ENCODE results near the gene AUTS2. TPM values are rescaled to one million over a fixed set of nuclear protein-coding genes. Genes with fewer than 3 reads are reported as not detected.
"Not testable (repeated sequence)": the region's sequence is repeated elsewhere in the genome, so short reads cannot be mapped to it uniquely, and the experiment has no call there.

Gene AUTS2
- total RNA-seq, 1 experiment from 2014 or later, result 13.9 TPM

DNA sequence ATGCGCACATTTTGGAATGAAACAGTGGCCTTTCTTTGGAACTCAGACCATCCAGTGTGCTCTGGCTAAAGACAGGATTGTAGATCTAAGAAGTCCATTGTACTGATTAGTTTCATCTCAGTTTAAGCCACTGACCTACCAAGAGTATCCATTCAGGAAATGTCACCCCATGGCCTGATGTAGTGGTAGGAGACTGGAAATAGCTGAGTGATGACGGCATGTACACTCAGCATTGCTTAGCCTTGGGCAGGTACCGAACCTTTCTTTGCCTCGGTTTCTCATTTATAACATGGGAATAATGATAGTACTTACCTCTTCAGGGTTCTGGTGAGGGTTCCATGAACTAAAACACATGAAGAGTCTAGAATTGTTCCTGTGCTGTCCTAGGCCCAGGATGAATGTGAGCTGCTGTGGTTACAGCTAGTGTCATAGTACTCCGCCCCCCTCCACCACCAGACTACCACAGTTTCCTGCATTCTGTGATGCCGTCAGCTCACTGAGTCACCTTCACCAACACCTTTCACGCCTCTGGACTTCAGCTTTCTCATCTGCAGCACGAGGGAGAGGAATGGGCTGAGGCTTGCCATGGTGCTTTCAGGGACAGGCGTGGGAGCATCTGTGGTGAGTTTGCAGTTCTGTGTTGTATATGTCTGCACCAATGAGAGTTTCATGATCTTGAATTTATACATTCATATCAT lies 1049.7 kb downstream of the AUTS2 start:
- peak; percentile 97 for DNase-seq (ENCODE audit: low read depth)

DNA sequence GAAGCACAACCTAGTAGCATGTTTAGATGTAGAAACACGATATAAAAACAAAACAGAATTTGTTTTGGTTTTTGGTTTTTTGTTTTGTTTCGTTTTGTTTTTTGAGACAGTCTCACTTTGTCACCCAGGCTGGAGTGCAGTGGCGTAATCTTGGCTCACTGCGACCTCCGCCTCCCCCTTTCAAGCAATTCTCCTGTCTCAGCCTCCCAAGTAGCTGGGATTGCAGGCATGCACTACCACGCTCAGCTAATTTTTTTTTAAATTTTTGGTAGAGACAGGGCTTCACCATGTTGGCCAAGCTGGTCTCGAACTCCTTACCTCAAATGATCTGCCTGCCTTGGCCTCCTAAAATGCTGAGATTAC lies 1050.2 kb downstream of the AUTS2 start:
- DNase-seq (ENCODE audit: low read depth), result not testable (repeated sequence)

DNA sequence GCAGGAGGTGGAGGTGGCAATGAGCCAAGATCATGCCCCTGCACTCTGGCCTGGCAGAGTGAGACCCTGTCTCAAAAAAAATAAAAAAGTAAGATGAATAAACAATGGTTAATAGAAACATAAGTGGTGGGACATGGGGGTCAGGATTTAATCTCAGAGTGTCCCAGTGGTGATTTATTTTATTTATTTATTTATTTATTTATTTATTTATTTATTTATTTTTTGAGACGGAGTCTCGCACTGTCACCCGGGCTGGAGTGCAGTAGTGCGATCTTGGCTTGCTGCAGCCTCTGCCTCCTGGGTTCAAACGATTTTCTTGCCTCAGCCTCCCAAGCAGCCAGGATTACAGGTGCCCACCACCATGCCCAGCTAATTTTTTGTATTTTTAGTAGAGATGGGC lies 1051.0 kb downstream of the AUTS2 start:
- no peak for DNase-seq (ENCODE audit: low read depth)

DNA sequence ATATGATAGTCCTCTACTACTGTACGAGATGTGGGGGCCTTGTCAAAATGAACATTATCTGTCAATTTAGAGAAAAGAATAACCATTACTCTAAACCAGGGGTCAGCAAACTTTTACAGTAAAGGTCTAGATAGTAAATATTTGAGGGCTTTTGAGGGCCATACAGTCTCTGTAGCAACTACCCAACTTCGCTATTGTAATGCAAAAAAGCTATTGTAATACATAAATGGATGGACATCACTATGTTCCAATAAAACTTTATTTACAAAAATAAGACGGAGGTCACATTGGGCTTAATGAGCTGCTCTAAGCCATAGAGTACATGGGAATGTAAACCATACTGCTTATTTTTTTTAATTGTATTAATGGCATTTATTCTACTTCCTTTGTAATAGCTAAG lies 1055.9 kb downstream of the AUTS2 start:
- no peak for DNase-seq (ENCODE audit: low read depth)

DNA sequence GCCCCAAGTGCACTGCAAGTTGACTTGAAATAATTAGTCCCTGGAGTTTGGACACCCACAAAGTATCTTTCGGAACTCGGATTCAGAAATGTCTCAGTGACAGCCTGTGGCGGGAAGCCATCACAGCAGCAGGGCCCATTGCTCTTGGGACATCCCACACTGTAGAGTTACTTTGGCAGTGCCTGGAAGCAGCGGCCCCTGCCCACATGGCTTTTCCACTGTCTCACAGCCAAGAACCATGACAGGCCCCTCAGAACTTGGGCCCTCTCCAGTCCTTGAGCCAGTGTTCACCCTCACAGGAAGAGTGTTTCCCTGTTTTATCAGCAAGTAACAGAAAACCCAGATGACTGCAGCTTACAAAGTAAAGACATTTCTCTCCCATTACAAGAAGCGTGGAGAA lies 1056.7 kb downstream of the AUTS2 start:
- DNase-seq (ENCODE audit: low read depth), result no peak

DNA sequence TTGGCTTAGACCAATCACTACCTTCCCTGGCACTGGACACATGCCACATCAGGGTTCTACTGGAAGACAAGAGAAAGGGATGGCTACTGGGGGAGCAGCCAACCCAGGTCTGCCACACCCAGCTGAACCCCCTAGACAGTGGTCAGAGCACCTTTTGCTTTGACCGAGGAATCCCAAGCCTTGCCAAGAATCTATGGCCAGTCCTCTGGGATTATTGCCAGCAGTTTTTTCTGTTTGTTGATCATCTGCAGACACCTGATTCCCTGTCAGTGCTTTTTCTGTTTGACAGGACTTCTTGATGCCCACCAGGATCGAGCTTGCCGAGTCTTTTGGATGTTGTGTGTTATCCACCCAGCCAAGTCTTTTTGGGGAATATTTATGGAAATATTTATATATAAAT lies 1057.4 kb downstream of the AUTS2 start:
- no peak for DNase-seq (ENCODE audit: low read depth)

DNA sequence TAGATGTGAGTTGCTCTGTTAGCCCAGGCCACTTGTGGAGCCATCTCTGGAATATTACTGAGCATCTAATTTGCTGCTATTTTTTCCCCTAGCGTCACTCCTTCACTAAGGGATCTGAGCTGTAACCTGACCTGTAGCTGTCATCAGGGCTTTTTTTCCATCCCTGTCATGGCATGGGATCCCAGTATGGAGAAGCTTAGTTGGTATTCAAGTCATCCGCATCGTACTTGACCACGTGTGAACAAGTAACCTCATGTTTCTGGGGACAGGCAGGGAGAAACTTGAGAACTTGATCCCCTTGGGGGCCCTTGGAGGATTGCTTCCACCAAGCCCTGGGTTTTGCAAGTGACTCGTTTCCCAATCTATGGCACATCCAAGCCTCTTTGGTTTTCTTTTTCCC lies 1059.3 kb downstream of the AUTS2 start:
- DNase-seq (ENCODE audit: low read depth), result no peak

DNA sequence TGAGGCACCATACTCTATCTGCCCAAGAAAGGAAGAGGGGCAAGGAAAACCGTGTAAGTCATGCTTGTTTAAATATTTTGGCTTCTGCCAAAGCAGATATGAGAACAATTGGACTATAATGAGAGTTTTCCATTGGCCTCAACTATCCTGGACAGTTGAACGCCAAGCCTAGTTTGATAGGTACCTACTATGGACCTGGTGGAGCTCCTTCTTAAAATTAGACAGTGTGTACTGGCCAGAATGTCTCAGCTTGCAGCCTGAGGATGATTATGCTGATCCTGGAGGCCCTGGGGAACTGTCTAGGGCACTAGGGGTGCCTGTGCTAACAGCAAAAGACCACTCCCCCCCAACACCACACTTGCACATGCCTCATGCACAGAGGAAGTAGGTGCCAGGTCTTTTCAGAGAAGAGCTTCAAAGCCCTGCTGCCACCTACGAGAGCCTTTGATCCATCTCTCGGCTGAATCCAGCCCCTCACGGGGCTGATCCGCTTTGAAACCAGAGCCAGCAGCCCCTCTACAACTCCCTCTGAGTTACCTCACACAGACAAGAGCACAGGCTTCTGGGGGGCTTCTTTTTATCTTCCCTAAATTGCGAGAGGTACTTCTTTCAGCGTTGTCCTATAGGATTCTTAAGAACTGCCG lies 1059.8 kb downstream of the AUTS2 start:
- no peak for DNase-seq (ENCODE audit: low read depth)

DNA sequence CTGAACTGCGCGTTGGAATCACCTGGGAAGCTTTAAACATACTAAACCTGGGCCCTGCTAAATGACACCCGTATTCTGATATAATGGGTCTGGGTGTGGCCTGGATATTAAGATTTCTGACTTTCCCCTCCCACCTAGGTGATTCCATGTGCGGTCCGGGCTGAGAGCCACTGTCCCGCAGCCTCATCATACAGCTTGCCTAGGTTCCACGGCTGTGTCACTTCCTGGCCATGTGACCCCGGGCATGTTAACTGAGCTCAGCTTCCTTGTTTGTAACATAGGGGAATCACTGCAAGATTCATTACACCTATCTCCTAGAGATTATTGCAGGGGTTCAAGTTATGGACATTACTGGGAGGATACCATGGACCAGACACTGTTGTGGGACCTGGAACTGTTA lies 1061.0 kb downstream of the AUTS2 start:
- no peak for DNase-seq (ENCODE audit: low read depth)

DNA sequence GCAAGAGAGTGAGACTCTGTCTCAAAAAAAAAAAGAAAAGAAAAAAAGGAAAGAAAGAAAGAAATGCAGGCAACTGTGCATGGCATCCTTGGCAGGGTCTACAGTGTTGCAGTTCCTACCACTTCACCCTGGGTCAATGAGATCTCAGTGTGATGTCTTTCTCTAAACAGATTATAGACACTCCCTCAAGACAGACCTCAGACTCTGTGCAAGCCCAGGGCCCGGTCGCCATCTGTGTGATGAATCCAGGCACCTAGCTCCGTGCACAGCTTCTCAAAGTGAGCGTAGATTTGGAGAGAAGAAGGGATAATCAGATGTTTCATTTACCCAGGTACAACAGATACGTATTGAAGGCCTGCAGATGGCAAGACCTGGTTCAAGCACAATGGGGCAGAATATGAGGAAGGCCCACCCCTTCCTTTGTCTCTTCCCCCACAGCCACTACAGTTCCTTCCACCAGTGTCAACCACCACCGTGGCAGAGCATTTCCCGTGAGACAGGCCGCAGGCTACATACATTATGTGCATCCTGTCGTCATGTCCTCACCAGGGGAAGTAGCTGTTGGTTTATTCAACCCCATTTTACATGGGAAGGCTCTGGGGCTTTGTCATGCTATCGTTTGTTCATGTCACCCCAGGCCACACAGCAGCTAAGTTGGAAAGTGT lies 1062.0 kb downstream of the AUTS2 start:
- DNase-seq (ENCODE audit: low read depth), result no peak

DNA sequence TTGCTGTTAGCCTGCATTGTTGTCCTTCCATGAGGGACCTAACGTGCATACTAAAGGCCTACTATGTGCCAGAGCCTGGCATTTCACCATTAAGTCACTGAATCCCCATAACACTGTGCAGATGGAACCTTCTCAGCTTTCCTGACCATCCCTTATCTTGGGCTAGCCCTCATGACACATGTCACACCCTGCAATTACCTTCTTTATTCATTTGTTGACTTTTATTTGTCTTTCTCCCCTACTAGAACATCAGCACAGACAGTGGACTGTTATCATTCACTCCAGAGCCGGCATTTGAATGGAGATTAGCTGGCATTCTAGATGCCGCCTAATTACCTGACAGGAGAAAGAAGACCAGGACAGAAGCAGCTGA lies 1062.5 kb downstream of the AUTS2 start:
- DNase-seq (ENCODE audit: low read depth), result no peak

DNA sequence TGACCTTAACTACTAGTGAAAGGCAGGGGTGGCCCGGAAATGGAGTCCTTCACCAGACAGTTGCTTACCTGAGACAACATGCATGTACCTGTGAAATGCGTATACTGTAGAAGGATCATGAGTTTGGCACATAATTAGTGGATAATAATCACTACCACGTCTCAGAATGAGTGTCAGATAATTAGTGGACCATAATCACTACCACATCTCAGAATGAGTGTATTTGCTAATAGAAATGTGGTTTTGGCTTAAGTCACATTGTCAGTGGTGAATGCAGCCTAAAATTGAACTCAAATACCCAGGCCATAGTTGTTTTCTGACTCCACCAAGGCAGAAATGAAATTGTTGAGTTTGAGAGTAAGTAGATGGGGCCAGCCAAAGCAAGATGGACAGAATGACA lies 1065.4 kb downstream of the AUTS2 start:
- DNase-seq (ENCODE audit: low read depth), result no peak

DNA sequence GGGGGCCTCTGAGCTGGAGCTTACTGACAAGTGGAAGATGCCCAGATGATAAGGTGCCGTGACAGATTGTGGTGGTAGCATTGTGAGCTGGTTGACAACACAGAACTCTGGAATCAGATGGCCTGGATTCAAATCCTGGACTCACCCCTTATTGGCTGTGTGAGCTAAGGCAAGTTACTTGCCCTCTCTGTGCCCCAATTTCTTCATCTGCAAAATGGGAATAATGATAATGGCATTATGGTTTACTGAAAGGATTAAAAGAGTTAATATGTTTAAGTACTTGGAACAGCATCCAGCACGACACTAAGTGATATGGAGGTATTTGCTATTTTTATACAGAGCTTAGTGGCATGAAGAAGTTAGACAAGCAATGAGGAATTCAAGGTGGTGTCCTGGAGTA lies 1067.7 kb downstream of the AUTS2 start:
- DNase-seq (ENCODE audit: low read depth), result no peak

DNA sequence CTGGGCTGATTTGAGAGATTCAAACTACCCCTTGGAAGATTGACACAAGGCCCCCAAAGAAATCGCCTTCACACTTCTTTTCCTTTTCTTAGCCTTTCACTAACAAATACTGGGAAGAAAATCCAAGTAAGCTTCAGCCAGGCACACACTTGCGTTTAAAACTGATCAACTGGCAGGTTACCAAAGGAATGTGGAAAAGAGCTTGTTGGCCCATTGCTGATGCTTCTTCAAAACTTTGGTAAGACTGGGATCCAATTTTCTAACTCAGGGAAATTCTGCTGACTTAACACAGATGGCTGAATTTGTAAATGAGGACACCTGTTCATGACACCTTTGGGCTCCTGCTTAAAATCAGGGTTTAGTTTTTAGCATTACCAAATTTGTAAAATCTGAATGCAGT lies 1069.1 kb downstream of the AUTS2 start:
- no peak for DNase-seq (ENCODE audit: low read depth)

DNA sequence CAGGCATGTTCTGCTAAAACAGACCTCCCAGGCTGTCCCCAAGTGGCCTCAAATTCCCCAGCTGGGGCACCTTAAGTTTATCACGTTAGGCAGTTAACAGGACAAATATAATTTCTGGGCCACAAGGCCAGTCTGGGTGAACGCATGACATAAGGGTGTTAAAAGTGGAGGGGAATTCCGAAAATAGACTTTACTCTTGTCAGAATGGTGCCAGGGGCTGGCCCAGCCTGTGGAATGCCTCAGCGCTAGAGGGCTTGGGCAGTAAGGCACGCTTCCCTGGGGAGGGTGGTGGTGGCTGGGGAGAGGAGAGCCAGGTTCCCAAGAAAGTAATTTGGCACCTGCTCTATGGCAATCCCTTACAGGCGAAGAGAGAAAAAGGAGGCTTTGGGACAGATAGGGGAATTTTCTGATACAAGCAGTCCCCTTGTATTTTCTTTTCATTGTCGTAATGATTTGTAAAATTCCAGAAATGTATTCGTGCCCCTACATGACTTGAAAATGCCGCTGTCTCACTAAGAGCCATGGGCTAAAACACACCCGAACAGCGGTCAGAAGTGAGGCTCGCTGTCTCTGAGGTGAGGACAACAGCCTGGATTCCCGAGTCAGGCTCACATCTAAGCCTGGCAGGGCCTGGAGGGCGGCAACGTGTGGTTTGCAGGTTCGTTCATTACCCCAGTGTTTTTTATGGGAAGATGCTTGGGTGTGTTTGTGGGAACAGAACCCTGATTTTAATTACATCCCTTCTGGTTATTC lies 1070.5 kb downstream of the AUTS2 start:
- DNase-seq (ENCODE audit: low read depth), result peak; percentile 42

DNA sequence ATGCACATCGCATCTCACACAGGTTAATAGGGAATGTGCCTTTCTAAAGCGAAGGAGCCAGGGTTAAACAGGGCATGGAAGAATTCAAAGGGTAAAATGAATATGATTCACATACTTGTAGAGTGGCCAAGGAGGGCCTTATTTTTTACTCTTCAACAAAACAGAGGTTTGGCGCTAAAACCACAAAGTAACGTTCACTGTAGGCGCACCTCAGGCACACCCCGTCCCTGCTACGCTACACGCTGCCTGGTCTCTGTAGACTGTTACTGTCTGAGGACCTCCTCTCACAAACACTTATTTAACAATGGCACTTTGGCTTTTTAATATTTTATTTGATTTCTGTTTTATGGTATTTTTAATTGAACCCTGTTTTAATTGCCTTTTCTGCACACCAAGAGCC lies 1071.6 kb downstream of the AUTS2 start:
- DNase-seq (ENCODE audit: low read depth), result no peak

DNA sequence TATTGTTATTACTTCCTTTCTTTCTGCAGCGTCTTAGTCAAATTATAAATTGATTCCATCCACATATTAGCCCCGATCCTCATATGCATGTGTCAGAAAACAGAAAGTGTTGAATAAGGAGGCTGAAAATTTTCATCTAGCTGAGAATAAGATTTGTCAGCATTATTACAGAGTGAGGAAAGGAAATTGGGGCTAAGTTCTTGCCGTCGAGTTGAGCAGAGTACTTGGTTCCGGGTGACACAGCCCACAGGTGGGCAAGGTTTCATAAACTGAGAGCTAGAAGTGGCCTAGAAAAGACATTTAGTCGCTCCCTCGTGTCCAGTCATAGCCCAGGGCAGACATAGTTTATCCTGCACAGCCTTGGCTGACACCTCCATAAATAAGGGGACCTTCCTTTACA lies 1072.0 kb downstream of the AUTS2 start:
- DNase-seq (ENCODE audit: low read depth), result no peak

DNA sequence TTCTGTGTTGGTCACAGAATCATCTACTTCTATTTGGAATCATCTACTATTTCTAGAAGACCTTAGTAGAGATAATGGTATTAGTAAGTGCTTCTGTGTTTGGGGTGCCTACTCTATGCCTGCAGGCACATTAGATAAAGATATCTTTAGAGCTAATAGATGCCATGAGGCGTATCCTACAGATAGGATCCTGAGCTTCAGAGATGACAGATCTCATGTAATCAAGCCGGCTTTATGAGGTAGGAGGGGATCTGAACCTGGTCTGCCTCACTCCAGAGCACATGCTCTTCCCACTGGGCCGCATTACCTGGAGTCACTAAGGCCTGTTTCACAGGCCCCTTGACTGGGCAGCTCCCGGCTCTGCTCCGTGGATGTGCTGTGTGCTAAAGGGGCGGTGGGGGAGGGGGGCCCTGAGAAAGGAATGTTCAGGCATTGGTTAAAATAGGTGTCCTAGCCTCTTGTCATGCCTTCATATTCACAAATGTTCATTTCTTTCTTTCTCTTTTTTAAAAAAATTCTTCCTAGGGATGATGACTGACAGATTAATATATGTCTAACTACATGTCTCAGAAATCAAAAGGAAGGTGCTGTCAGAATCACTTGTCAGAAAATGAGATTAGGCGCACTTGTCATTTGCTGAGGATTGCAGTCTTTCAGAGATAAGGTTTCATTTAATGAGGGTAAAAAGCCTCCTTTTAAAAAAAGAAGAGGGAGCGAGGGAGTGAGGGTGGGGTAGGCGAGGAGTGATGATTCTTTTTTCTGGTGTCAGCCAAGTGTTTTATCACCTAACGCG lies 1075.7 kb downstream of the AUTS2 start:
- no peak for DNase-seq (ENCODE audit: low read depth)

DNA sequence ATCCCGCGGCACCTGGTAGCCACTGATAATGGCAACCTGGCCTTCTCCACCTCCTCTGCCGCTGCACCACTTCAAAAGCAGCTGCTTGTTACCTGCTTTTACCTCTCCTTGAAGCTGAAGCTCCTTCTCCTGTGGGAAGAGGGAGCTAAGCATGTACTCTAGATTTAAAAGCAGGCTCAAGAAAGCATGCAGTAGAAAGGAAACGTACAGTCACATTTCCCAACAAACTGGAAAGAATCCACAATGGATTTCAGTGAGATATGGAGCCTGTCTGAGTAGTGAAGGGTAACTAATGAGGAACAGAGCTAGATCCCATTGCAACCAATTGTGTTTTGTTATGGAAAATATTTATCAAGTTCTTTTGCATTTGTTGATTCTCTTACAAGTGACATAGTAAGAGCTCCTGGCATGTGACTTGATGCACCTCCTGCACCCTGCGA lies 1076.3 kb downstream of the AUTS2 start:
- DNase-seq (ENCODE audit: low read depth), result no peak

DNA sequence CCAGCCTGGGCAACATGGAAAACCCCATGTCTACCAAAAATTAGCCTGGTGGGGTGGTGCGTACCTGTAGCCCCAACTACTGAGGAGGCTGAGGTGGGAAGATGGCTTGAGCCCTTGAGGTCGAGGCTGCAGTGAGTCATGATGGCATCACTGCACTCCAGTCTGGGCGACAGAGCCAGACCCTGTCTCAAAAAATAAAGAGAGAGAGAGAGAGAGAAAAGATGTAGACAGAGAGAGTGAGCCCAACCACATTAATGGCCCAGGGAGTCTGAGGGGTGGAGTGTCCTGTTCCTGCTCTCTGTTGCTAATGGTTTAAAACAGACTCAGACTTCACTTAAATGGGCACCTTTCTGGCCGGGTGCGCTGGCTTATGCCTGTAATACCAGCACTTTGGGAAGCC lies 1078.0 kb downstream of the AUTS2 start:
- DNase-seq (ENCODE audit: low read depth), result peak; percentile 30

DNA sequence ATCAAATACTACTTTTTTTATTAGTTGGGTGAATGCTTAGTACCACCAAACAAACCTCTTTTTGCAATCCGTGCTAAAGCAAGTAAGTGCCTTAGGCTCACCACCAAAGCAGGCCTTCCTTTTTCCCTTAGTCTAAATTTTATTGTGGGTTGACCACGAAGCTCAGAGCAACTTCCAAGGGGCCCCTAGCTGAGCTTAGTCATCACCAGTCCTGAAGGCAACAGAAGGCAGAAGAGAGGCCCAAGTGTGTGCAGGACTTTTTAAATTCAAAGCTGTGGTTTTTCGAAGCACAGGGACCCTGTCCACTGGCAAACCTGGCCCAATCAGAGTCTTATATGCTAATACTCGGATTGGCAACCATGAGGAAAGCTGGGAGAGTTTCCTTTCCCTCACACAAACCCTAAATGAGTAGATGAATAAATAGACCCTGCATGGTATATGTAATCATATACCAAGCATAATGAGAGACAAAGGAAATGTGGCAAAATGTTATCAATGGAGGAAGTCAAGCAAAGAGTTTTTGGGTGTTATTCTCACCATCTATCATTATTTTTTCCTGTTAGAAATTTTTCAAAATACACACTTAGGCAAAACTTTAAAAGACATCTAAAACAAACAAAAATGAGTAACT lies 1080.5 kb downstream of the AUTS2 start:
- peak; percentile 91 for DNase-seq (ENCODE audit: low read depth)
